GM18511 (cell line): ENCODE data around the gene ECE1.

ENCODE experiments used
- ATAC-seq: cut with Tn5 transposase; IDR thresholded peaks from one replicate; pipeline ENCODE4 v1.9.1; 2021; ENCODE audit warnings: mild to moderate bottlenecking, moderate library complexity; ENCODE audit not compliant: unreplicated experiment

Gene ECE1

GRCh38 chr1:21255284-21255942 is 34.9 kb downstream of the ECE1 start:
- no peak for ATAC-seq

GRCh38 chr1:21254335-21254951 is 35.8 kb downstream of the ECE1 start:
- ATAC-seq, result no peak

DNA sequence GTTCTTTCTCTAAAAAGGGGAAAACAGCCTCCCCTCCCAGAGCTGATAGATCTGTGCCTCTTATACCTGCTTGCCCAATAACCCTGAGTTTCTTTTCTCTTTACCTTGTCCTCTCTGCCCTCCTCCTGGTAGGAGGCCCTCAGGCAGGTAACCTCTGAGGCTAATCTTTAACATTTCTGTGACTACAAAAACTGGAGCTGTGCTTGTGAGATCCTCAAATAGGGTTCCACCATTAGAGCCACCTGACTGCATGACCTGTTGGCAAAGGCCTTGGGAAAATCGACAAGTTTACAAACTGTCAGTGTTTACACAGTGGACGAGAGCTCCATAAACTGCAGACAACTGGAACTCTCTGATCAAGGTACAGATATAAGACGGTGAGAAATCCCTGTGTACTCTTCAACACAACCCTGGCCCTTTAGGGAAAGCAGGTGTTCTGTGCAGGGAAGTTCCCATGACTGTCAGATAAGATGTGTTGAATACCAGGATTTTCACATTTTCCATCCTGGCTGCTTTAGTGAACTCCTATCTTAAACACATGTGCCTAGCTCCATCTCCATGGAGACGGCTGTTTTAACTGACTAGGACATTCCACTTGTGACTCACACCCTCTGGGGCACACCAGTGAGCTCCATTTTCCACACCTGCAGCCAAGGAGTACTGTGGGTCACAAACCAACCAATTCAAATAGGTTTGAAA is 38.3 kb downstream of the ECE1 start:
- no peak for ATAC-seq

DNA sequence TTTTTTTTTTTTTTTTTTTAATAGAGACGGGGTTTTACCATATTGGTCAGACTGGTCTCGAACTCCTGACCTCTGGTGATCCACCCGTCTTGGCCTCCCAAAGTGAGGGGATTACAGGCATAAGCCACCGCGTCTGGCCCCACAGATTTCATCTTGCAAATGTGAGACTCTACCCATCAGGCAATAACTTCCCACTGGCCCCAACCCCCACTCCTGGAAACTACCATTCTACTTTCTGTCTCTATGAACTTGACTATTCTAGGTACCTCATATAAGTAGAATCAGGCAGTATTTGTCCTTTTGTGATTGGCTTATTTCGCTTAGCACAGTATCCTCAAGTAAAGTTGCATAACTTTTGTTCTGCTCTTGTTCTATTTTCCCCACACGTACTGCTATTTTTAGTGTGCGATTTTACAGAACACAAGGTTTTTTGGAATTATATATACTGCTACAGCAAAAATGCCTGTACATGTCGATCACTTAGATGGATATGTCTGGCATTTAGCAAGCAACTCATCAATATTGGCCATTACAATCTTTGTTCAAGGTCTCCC is 40.2 kb downstream of the ECE1 start:
- no peak for ATAC-seq

- no peak for ATAC-seq
Observed at GRCh38 chr1:21247892-21248715, 42.2 kb downstream of the ECE1 start.

GRCh38 chr1:21246905-21247642 is 43.2 kb downstream of the ECE1 start:
- no peak for ATAC-seq

DNA sequence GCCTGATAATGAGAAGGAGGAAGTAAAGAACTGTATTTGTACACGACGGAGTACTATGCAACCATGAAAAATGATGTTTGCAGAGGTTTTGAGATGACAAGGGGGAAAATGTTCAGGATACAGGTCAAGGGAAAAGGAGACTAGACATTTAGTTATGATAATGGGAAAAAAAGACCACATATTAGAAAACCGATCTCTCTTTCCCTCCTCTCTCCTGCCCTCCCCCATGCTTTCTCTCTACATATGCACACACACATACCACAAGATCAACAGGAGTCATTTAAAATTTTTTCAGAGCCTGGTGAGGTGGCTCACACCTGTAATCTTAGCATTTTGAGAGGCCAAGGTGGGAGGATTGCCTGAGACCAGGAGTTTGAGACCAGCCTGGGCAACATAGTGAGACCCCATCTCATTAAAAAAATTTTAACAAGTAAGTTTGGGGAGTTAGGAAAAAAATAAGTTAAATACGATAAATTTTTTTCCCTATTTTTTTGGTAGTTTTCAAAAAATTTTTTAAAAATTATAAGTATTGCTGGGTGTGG is 44.5 kb downstream of the ECE1 start:
- no peak for ATAC-seq

GRCh38 chr1:21244986-21245687 is 45.1 kb downstream of the ECE1 start:
- no peak for ATAC-seq

GRCh38 chr1:21244154-21244553 is 46.1 kb downstream of the ECE1 start:
- no peak for ATAC-seq

DNA sequence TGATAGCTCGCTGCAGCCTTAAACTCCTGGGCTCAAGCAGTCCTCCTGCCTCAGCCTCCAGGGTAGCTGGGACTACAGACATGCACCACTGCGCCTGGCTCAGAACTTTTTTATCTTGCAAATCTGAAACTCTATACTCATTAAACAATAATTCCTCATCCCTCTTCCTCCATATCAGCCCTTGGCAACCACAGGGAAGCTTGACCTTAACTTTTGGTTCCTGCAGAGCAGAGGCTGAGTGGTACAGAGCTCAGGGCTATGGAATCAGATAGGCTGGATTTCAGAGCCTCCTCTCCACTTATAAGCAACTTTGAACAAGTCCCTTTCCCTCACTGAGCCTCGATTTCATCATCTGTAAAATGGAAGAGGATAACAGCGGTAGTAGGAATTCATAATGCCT is 47.4 kb downstream of the ECE1 start:
- no peak for ATAC-seq

DNA sequence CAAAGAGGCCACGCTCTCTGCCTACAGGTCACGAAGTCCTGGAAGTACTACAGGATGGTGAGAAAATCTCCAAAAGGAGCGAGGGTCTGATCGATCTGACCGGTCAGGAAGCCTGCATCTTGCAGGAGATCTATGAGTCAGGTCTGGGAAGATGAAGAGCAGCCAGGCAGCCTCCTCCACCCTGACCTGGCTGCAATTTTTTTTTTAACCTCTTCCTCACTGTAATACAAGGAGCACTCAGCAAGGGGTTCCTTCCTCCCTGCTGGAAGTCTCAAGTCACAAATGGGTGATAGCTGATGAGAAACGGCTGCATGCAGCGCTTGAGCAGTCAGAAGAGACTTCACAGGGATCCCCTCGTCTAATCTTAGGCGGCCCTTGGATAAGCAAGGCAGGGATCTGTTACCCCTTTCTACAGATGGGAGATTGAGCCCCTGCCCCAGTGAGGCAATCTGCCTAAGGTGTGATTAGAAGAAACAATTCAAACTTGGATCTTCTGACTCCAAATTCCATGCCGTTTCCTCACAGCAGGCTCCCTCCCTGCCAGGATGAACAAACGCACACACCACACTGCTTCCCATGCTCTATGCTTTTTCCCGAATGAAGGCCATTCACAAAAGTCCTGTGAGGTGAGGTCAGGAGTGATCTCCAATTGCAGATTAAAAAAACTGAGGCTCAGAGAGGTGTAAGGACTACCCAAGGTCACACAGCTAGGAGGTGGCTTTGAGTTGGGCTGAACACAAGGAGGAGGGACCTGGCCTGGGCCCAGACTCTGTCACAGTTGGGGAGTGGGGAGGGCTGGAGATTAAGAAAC is 48.3 kb downstream of the ECE1 start:
- ATAC-seq, result no peak

GRCh38 chr1:21240706-21241105 is 49.6 kb downstream of the ECE1 start:
- no peak for ATAC-seq

- ATAC-seq, result no peak
Observed at GRCh38 chr1:21239221-21239620, 51.0 kb downstream of the ECE1 start.

- no peak for ATAC-seq
Observed at GRCh38 chr1:21238141-21238800, 52.0 kb downstream of the ECE1 start.

DNA sequence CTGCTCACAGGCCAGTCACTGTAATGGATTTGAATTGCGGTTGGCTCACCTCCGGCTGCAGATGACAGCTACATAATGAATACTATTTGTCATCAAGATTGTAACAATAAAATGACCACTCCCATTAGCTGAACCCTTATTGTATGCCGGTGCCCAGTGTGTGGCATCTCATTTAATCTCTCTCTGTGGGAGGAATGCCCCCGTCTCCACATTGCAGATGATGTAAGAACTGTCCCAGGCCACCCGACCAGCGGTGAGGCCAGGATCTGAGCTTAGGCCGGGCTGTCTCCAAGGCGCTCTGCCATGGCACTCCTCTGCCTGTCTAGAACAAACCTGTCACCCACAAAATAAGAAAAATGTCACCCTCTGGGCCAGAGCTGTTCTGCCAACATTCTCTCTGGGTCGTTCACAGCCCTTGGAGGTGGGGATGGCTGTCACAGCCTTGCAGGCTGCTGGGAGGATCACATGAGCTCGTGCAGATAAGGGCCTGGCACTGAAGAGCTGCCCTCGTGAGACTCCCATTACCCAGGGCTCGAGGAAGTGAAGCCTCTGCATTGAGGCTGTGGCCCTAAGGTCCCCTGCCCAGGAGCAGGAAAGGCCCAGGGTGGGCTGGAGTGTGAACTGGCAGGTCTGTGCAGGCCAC is 52.7 kb downstream of the ECE1 start:
- ATAC-seq, result no peak

DNA sequence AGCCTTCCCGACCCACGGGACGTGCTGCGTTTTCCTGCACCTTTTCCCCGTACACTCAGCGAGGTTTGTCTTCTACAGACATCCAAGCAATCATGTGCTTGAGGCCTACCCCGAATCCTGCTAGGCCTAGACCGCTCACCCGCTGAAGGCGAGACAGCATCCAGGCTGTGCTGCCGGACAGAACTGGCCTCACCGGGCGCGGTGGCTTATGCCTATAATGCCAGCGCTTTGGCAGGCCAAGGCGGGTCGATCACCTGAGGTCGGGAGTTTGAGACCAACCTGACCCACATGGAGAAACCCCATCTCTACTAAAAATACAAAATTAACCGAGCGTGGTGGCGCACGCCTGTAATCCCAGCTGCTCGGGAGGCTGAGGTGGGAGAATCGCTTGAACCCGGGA is 54.1 kb downstream of the ECE1 start:
- no peak for ATAC-seq

- no peak for ATAC-seq
Observed at GRCh38 chr1:21234779-21235178, 55.5 kb downstream of the ECE1 start.

DNA sequence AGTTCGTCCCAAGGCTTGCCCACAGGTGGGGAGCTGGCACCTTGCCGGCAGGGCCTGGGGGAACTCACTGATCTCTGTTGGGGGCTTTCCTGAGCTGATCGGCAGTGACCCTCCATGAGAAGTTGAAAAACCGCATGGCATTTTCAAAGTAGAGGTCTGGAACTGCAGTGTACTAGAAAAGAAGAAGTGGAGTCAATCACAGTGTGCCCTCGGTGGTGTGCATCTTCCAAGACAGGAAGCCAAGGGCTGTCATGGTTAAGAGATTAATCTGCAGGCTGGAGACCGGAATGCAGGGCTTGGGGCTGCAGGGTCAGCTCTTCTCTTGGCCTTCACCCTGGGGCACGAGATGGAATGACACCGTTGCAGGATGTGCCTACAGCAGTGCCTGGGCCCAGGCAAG is 56.8 kb downstream of the ECE1 start:
- no peak for ATAC-seq
